G401 (cell line): ENCODE measurements around the gene CASQ2. TPM values are rescaled to one million over a fixed set of nuclear protein-coding genes. Genes with fewer than 3 reads are reported as not detected.
"Not testable (repeated sequence)": the region's sequence is repeated elsewhere in the genome, so short reads cannot be mapped to it uniquely, and the experiment has no call there.

Experiments
- DNase-seq: peaks from one replicate; pipeline ENCODE4 v3.0.0-alpha.2; 2015; ENCODE audit warnings: low spot score
- in situ Hi-C: cut with HindIII; loops from 2 replicates; pipeline ENCODE4 v1.10.0; 2016; ENCODE audit warnings: low sequenced_read_pairs, mixed read lengths
- total RNA-seq: library from RNA; depleted of rRNA; stranded (reverse); fragments of >200 nt; shearing (Covaris generic); gene quantifications from 2 replicates; pipeline ENCODE4 v1.2.3, GENCODE V29; 2014

CASQ2 gene
- total RNA-seq, 1 experiment from 2014 or later: not detected

GRCh38 chr1:115782571-115783281, 14.2 kb upstream of the CASQ2 start:
- DNase-seq: no peak
- in situ Hi-C loops: no loop called here

DNA sequence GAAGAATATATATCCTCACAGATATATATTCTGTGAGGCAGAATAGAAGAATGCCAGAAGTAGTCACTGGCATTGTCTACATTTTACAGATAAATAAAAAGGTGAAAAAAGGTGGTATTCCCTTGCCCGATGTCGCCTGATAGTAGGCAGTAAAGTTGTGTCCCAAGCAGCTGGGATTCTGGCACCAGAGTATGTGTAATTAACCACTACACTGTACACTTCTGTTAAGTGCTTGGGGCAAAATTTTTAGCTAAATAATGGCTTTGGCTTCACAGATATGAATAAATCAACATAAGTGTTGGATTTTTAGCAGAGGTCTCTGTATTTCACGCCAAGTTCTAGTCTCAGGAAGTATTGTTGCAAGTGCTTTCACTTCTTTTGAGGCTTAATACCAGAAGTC, 13.3 kb upstream of the CASQ2 start:
- DNase-seq: no peak
- in situ Hi-C loops: no loop called here

DNA sequence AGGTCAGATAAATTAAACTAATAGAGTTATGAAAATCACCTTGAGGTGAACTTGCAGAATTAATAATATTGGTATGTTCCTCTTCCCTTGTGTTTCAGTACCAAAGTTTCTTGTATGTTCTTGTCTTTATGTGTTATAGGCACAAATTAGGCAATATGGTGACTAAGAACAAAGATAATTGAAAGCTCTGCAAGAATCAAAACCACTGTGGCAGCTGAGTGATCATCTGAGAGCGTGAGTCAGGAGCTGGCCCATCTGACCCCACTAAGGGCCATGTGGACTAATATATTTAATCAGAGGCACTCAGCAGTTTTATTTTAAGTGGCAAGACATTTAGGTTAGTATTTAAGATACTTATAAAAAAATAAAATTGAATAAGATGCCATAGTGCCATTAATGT, 12.8 kb upstream of the CASQ2 start:
- in situ Hi-C loops: no loop called here
- DNase-seq: no peak

DNA sequence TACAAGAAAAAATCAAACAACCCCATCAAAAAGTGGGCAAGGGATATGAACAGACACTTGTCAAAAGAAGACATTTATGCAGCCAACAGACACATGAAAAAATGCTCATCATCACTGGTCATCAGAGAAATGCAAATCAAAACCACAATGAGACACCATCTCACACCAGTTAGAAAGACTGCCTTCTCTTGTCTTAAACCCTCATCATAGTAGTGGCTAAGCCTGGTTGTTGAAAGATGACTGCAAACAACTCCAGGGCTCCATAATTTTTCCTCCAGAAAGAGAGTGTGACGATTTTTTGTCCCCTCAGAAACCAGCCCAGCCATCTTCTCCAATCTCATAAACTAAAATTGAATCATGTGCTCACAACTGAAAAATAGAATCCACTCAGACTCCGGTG, 12.1 kb upstream of the CASQ2 start:
- DNase-seq, in situ Hi-C loops: not testable (repeated sequence)

- in situ Hi-C loops, DNase-seq: not testable (repeated sequence)
These were observed 10.6 kb upstream of the CASQ2 start for GRCh38 chr1:115779075-115779474.

DNA sequence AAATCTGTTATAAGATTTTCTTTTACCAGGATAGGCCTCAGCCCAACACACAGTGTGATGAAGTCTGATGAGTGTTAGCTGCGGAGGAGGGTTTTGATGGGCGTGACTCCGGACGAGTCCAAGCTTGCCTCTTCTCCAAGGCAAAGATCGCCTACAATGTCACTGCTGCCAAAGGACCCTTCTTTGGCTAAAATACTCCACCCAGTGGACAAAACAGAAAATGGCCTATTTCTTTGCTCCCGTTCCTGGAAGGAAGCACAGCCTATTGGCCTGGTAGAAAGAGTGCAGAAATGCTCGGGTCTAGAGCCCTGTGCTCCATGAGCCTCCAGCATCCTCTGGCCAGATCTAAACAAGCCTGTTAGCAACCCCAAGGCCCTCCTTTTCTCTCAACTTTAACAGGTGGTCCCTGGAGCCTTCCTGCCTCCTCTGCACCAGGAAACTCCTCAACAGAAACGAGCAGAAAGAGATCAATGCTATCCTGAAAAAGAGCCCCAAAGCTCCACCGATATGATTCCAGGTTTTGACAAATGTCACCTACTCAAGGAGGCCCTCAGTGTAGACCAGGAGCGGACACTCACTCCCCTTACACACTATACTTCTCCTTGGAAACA, 3.4 kb upstream of the CASQ2 start:
- peak; percentile 87 for DNase-seq

DNA sequence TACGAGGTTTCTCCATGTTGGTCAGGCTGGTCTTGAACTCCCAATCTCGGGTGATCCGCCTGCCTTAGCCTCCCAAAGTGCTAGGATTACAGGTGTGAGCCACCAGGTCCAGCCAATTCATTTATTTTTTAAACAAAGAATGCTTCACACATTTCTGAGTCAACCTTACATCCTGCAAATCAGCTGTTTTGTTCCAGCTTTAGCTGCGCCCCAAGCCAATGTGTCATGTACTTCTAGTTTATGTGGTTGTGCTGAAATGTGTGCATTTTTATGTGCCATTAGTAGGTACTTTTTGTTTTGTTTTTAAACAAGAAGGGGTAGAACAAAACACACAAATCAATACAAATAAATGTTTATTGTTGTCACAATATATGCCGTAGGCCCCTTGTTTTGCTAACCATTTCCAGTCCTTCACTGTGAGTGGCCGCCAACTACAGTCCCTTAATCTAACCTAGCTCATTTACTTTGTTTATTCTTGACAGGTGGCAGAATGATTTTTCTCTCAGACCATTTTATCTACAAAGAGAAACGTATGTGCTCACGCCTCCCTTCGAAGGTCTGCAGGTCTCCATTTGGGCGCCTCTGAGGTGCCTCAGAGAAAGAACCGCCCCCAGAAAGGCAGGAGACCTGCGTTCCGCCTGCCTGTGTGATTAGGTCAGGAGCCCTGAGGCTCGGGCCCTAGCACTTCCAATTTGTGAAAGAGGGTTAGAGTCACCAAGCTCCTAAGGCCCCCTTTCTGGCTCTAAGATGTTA, 2.8 kb upstream of the CASQ2 start:
- in situ Hi-C loops: no loop called here
- no peak for DNase-seq

More for the DNA sequence above, 3.4 kb upstream of the CASQ2 start:
- in situ Hi-C loops: no loop called here

GRCh38 chr1:115767403-115767802, 1.1 kb downstream of the CASQ2 start:
- in situ Hi-C loops: no loop called here
- DNase-seq: no peak

DNA sequence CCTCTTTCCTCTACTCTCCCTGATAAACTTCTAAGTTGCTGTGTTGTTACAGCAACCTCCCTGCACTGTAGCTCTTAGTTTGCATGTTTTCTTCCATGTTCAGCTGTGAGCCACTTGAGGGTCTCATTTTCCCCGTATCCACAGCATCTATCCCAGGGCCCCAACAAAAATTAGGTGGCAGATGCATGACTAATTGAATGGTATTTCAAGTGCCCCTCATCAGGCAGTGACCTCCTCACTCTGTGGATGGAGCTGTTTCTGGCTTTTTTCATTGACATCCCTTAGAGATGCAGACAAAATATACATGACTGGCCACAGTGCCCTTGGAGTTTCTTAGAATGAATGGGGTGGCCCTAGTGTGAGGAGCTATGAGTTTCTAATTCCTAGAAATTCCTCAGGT, 3.4 kb downstream of the CASQ2 start:
- in situ Hi-C loops: no loop called here
- no peak for DNase-seq

- in situ Hi-C loops: no loop called here
- DNase-seq: no peak
These were observed 4.0 kb downstream of the CASQ2 start for GRCh38 chr1:115764541-115764940.

DNA sequence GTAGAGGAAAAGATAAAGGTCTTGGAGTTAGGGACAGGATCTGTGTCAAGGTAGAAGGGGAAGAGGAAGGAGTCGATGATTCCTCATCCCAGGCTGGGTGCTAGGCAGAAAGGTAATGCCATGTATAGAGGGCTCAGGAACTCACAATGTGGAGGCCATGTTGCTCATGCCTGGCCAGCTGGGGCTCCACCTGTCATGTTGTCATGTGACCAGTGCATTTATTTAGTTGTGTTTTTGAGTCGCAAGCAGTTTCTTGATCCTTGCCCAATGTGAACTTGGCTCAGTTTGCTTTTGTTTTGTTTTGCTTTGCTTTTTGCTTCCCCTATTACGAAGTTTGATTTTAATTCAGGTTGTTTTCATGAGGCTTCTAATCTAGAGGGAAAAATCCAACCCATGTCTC, 5.7 kb downstream of the CASQ2 start:
- in situ Hi-C loops: no loop called here
- no peak for DNase-seq

DNA sequence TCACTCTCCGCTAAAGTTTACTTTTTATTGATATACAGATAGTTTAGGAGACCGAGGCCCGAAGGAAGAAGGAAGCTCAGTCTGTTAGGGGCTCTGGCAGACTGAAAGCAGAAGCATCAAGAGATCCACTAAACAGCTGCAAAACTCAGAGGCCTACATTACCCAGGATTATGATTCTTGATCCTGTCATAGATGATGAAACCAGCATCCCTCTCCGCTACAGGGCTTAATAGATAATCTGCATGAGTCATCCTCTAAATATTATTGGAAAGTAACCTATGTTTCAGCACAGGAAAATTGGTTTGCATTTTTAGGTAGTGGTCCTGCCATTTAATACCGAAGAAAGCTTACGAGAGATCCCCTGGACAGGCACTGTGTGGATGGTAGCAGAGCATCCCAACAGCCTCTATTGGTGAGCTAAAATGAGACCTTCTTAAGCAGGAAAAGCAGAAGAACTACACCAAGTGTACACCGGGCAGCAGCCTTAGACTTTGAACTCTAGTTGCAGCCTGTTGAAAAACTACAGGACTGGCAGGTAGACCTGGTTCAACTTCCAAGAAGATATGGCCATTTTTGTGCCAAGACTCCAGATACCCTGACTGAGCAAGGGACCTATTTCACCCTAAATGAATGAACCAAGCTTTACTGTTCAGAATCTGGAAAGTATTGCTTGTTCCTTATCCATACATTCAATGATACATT, 6.8 kb downstream of the CASQ2 start:
- DNase-seq: no peak
- in situ Hi-C loops: no loop called here

GRCh38 chr1:115757856-115758255, 10.7 kb downstream of the CASQ2 start:
- no peak for DNase-seq
- in situ Hi-C loops: no loop called here

DNA sequence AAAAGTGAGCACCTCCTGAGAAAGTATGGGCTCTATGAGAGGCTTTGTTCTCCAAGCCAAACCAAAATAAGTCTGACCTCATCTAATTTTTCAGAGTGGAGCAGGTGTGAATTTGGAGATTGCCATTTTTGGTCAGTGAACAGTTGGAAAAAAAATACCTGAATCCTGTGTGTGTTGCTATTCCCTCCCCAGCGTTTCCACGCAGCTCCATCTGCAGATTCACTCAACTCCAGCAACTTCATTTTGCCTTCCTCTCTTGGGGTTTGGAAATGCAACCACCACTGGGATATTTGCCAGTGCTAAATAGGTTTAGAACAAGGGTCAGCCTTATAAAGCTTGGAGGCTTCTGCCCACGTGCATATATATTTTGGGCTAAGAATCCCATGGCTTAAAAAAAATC, 11.2 kb downstream of the CASQ2 start:
- in situ Hi-C loops: no loop called here

DNA sequence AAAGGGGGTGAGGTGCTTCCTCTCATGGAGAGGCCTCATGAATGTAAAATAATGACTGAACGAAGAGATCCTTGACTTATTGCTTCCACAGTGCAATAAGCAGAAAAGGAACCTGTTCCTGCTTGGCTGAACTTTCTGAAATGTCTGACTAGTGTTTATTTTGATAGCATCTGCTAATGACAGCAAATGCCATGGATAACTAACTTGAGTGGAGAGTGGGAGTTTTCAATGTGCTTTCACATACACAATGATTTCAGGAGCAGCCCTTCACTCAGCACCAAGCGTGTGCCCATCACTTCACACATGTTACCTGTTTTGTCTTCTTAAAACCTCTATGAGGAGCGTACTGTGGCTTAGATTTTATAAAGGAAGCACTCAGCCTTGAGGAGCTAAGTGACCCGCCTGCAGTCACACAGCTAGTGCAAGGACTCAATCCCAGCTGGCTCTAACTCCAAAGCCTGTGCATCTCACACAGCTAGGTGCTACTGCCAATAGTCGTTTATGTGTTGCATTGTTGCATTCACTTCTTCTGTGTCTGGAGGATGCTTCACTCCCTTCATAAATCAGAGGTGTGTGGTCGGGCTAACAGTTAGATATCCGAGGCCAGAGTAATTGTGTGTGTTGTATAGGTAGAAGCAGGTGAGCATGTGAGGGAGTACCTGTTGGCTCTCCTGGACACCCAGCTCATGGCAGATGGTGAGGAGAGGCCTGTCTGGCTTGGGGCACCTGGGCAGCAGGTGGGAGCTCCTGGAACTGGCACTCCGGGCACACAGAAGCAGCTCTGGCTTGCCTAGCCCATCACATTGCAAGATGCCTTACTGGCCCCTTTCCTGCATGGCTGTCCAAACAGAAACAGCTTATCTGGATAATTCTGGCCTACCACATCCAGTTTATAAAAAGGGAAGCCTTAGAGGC, 12.8 kb downstream of the CASQ2 start:
- DNase-seq: peak; percentile 92
- in situ Hi-C loops: no loop called here

More for the DNA sequence above, 11.2 kb downstream of the CASQ2 start:
- DNase-seq: peak; percentile 25

DNA sequence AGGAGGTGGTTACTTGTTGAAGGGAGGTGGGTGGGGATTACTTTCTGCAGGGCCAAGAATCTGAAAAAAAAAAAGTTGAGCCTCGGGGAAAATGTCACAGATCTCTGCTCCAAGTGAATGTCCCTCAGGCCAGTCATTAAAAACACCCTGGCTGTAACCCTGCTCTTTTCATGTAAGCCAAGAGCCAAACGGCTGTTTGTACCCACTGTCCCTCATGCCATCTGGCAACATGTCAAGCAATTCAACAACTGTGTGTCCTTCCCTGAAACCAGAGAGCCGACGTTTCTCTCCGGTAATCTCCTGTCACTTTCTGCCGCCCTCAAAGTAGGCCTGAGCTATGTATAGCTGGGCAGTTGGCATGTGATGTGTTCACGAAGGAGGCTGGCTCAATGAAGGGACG, 14.7 kb downstream of the CASQ2 start:
- in situ Hi-C loops: no loop called here
- DNase-seq: no peak

DNA sequence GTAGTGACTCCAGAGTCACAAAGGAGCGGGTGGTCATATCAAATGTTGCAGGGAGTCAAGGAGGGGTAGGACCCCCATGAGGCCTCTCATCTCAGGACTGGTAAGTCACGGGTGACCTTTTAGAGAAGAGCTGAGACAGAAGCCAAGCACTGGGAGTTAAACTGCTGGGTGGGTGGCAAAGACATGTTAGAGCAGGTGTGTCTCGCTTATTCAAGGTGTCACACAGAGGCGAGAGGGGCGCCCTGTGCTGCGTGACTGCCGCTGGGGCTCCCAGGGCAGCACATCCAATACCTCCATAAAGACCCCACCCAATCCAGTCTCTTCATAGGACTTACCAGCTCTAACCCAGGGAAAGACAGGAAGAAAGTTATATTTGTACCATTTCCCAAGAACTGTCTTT, 15.2 kb downstream of the CASQ2 start:
- in situ Hi-C loops: no loop called here
- no peak for DNase-seq

DNA sequence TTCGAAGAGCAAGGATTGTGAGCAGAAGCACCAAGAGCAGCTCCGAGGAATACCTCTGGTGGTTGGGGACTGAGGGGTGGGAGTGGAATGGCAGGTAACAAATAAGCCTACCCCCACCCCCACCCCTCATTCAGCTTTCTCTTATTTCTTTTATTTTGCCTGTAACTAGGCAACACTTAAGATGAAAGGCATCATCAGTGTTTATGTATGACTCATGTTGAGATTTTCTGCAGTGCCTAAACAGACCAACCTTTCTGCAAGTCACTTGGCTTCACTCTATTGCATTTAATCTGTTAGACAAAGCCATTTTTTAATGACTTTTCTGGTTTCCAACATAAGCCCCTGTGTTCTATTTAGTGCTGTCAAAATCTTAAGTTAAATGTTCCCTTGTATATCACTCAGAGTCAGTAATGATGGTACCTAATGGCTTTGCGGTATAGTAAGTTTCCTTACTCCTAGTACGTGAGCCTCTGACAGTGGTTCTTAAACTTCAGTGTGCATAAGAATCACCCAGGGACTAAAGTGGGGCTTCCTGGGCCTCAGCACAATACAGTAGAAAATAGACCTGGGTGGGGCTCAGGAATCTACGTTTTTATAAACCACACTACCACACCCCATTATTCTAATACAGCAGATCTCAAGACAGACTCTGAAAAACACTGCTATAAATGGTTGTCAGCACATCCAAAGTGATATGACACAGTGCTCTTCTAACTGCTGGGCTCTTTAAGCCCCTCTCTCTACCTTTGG, 19.9 kb downstream of the CASQ2 start:
- DNase-seq: no peak
- in situ Hi-C loops: no loop called here
